Stimulated activated naive CD4-positive, alpha-beta T cell (primary cell): Measurements from ENCODE around the gene SURF4.
"Not testable (repeated sequence)": the region's sequence is repeated elsewhere in the genome, so short reads cannot be mapped to it uniquely, and the experiment has no call there.

Source experiments
- DNase-seq, 6 experiments: peaks; one replicate each; lab custom pipeline; 2025; lab: John Stamatoyannopoulos, UW

The SURF4 gene

DNA sequence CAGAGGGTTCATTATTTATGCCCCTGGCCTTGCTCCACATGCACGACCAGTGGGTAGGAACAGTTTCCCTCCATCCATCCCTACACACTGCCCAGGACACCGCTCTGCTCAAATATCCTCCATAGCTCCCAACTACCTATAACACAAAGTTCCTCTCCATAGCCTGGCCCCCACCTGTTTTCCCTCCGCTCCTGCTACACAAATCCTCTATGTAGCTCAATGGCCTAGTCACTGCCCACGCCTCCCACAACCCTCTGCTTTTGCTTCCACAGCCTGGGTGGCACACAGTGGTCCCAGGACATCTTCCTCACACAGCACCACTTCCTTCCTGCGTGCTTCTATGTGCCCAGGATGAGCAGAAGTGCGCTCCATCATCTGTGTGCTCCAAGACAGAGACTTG is 21.5 kb upstream of the SURF4 start:
- DNase-seq = no peak

DNA sequence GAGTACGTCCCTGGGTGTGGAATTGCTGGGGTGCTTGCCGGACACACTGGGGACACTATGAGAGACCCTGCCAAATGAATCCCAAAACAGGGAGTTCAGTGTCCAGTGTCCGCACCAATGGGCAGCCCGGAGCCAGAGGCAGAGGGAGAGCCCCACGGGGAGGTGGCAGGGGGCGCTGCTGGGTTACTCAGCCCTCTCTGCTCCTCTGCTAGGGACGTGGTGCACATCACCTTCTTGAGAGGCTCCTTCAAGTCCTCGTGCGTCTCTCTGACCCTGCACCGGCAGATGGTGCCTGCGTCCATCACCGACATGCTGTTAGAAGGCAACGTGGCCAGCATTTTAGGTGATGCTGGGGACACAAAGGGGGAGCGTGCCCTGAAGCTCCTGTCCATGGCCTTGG is 21.1 kb upstream of the SURF4 start:
- no peak for DNase-seq

DNA sequence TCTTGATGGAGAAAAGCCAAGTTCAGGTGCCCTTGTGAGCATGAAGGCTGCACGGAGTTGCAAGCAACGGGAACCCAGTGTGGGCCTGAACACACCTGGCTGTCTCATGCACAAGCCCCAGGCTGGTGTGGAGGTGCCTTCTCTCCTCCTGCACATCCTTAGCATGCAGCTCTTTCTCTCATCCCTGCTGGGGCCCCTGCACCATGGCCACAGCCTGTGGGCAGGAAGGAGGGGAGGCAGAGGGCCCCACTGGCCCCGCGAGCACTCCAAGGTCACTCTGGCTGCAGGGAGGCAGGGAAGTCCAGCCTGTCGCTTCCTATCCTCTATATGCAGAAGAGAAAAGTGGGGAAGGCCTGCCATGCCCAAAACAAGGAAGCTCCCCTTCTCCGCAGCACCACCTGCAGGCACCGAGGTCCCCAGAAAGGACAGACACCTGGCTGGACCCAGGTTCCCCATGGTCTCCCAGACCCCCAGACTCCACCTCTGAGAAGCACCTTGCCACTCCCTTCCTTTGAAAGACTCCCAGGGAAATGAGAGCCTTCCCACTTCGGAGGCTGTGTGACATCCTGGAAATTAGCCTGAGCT is 18.9 kb upstream of the SURF4 start:
- DNase-seq = no peak

DNA sequence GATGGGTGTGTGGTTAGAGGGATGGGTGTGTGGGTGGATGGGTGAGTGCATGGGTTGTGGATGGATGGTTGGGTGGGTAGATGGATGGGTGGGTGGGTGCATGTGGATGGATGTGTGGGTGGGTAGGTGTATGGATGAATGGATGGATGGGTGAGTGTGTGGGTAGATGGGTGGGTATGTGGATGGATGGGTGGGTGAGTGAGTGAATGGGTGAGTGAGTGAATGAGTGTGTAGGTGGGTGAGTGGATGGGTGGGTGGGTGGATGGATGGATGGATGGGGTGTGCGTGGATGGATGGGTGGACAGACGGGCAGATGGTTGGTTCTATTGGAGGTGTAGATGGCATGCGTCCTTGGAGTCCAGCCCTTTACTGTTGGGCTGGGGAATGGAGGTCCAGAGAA is 17.5 kb upstream of the SURF4 start:
- no peak for DNase-seq

DNA sequence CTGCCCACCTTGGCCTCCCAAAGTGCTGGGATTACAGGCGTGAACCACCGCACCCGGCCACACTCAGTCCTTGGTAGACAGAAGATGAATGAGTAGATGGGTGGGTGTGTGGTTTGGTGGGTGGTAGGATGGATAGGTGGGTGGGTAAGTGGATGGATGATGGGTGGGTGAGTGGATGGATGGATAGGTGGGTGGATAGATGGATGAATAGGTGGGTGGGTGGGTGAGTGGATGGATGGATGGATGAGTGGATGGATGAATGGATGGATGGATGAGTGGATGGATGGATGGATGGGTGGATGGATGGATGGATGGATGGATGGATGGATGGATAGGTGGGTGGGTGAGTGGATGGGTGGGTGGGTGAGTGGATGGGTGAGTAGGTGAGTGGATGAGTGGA is 16.4 kb upstream of the SURF4 start:
- DNase-seq = not testable (repeated sequence)

DNA sequence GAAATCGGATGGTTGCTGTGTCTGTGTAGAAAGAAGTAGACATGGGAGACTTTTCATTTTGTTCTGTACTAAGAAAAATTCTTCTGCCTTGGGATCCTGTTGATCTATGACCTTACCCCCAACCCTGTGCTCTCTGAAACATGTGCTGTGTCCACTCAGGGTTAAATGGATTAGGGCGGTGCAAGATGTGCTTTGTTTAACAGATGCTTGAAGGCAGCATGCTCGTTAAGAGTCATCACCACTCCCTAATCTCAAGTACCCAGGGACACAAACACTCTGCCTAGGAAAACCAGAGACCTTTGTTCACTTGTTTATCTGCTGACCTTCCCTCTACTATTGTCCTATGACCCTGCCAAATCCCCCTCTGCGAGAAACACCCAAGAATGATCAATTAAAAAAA is 15.6 kb upstream of the SURF4 start:
- not testable (repeated sequence) for DNase-seq

DNA sequence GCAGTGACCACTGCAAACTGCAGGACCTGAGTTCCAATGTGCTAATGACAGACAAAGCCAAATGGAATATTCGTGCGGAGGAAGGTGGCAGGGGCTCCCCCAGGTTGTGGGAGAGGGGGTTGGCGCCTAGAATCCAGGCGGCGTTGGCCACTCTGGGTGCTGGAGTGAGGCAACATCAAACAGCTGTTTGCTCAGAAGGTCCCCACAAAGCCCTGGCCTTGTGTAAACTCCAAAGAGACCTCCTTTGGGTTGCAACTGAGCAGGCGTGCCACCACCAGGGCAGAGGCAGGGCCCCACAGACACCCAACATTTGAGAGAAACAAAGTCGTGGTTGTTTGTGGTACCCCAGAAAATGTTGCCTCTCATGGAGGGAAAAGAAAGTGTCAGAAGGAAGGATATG is 14.9 kb upstream of the SURF4 start:
- DNase-seq = no peak

DNA sequence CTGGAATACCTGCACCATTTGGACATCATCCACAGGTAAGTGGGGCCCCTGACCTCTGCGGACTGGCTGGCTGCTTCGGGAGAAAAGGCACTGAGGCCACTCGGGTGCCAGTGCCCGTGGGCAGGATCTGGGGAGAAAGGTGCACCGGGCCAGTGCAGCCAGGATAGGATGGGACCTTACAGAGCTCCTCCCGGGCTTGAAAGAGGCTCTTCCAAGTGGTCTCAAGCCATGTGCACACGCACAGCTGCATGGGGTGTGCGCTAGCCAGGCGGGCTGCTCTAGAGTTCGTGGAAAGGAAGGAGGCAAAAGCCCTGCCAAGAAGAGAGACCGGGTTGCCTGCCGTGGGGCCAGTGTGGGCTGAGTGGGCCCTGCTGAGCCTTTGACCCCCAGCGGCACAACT is 13.7 kb upstream of the SURF4 start:
- DNase-seq = no peak

DNA sequence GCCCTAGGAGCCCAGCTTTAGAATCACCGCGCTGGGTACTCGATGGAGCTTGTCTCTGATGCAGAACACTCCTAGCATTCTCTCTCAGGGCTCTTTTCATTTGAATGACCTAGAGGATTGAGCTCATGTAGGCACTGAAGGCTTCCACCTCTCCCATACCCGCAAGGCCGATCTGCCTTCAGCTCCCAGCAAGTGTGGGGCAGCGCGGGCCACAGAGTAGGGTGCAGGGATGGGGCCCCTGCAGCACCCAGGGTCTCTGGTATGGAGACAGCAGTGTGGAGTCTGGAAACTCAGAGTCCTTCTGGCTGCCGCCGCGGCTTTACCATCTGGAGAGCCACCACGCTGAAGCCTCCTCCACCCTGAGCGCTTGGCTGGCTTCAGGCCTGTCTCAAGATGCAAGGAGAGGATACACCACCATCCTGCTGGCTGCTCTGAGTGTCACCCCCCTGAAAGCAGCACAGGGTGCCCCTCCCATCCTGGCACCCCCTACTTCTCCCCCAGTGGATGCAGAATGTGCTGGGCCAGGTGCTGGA is 13.2 kb upstream of the SURF4 start:
- no peak for DNase-seq

DNA sequence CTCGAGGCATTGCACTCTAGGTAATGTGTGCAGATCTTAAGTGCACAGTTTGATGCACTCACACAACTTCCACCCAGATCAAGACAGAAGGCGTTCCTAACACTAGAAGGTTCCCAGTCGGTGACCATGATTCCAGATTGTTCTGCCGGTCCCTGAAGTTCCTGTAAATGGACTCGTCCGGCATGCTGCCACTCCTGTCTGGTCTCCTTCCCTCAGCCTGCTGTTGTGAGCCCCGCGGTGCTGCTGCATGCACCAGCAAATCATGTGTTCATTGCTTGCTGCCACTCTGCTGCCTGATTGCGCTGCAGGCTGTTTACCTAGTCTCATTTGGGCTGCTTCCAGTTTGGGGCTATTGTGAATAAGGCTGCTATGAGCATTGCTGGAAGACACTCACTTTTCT is 11.8 kb upstream of the SURF4 start:
- DNase-seq = no peak

DNA sequence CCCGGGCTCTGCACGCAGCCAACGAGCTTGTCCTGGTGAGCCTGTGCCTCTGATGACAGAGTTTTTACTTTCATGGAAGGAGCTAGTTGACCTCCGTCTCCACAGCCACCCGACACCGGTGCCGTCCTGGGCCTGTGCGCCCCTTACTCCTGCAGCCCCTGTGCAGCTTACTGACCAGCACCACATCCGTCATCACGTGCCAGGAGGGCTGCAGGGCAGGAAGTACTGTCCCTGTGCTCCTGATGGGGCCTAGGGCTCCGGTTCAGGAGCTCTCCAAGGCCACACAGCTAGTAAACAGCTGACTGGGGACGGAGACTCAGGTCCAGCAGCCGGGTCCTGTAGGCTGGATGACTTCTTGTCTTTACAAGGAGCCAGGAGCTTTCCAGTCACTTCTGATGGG is 10.5 kb upstream of the SURF4 start:
- no peak for DNase-seq

DNA sequence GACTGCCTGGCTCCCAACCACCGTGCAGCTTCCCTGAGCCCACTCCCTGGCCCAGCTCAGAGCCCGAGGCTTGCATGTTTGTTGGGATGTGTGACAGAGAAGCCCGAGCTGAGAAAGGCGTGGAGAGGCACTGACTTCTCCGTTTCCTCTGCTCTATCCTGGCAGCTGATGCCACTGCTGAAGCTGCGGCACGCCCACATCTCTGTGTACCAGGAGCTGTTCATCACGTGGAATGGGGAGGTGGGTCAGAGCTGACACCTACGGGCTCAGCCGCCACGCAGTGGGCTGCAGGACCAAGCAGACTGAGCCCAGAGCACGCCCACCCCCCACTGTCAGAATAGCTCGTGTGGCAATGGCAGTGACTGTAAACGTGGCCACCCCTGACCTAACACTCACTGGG is 9.6 kb upstream of the SURF4 start:
- DNase-seq = no peak

DNA sequence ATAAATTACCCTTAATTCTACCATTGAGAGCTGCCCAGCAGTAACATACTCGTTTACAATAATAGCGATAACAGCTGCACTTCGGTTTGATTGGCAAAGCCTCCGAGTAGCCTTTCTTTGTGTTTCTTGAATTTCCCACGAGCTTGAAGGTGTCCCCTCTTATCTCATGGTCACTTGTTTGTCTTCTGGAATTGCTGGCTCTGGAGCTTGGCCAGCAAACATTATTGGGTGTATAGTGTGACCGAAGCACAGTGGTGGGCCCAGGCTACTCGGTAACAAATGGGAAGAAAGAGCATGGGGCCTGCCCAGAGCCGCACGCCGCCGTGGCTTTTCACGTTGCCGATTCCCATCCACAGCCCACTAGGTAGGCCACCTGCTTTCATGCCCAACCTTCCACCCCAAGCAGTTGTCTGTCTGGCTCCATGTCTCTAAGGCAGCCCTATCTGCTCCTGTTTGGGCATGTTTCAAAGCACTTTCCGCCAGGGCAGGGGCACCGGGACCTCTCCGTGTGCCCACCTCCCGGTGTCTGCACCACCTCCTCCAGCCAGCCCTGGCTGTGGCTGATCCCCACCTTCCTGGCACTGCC is 9.0 kb upstream of the SURF4 start:
- DNase-seq = no peak

DNA sequence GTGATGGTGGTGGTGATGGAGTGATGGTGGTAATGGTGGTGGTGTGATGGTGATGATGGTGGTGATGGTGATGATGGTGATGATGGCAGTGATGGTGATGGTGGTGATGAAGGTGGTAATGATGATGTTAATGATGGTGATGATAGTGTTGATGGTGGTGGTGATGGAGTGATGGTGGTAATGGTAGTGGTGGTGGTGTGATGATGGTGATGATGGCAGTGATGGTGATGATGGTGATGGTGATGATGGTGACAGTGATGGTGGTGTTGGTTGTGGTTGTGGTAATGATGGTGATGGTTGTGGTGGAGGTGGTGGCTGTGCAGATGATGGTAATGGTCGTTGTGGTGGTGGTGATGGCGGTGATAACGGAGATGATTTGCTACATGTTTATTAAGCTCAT is 7.6 kb upstream of the SURF4 start:
- no peak for DNase-seq

DNA sequence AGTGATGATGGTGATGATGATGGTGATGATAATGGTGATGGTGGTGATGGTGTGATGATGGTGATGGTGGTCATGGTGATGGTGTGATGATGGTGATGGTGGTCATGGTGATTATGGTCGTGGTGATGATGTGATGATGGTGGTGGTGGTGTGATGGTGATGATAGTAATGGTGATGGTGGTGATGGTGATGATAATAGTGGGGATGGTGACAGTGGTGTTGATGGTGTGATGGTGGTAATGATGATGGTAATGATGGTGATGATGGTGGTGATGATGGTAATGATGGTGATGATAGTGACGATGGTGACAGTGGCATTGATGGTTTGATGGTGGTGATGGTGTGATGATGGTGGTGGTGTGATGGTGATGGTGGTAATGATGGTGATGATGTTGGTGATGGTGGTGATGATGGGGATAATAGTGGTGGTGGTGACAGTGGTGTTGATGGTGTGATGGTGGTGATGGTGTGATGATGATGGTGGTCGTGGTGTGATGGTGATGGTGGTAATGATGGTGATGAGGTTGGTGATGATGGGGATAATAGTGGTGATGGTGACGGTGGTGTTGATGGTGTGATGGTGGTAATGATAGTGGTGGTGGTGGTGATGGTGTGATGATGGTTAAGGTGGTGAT is 6.8 kb upstream of the SURF4 start:
- DNase-seq = no peak

DNA sequence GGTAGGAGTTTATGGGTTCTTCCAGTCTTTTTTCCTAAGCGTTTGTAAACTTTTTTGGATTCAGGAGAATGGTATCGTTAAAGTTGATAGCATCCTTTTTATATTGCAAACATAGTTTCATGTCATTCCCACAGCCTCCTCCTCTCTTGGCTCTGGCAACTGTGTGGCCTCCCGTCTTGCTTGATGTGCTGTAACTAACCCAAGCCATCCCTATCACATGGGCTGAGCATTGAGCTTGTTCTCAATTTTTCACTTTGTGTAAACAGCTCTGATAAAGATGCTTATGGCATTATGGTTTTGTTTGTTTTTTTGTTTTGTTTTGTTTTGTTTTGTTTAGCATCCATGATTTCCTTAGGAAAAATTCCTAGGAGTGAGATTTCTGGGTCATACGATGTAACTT is 4.9 kb upstream of the SURF4 start:
- no peak for DNase-seq

DNA sequence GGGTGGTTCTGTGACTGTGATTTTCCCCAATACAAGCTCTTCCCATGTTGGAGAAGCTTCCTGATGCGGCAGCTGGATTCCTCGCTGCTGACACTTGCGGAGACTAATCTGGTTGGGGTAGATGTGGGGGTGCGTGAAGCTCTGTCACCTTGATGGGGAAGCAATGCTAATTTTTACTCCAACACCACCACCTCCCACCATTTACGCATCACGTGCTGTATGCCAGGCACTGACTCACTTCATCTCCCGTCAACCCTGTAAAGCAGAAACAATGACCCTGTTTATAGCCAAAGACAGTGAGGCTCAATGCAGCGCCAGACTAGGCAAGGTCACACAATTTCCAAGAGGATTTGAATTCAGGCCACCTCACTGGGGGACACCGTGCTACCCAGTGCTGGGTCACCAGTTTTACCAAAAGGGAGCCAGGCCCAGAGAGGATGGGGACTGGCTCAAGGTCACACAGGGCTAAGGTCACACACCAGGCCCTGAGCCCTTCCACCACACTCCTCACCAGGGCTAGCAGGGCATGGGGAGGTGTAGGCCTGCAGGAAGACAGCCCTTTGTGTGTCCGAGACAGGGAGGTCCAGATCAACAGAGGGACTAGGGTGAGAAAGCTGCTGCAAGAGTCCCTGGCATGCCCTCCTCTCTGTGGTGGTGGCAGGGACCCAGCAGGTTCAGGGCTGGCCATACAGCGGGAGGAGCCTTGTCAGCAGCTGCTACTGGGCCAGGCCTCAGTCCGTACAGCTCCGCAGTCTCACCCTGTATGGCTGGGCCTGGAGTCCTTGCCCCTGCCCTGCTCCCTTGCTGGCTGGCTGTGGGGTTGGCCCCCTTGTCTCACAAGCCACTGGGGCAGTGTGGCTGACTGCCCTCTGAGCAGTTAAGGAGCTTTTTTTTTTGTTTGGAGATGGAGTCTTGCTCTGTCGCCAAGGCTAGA is 3.6 kb upstream of the SURF4 start:
- no peak for DNase-seq

DNA sequence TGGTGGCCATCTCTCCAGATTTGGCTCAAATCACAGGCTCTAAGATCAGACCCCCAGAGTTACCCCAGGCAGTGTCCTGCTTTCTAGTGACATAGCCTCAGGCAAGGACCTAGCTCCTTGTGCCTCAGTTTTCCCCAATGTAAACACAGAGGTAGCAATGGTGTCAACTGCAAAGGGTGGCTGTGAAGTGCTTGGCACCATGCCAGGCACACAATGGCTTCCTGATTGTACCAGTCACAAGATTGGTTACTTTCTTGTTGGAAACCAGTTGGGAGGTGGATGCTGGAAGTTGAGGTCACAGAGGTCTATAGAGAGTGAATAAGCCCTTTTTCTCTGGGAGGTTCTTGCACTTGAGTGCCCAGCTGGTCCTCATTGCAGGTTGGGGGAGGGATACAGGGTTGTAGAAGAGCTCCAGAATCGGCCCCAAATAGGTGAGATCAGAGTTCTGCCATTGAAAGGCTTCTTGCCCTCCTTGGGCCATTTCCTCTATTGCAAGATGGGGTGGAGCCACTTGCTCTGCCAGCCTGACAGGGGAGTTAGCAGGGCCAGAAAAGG is 2.6 kb upstream of the SURF4 start:
- DNase-seq = no peak

DNA sequence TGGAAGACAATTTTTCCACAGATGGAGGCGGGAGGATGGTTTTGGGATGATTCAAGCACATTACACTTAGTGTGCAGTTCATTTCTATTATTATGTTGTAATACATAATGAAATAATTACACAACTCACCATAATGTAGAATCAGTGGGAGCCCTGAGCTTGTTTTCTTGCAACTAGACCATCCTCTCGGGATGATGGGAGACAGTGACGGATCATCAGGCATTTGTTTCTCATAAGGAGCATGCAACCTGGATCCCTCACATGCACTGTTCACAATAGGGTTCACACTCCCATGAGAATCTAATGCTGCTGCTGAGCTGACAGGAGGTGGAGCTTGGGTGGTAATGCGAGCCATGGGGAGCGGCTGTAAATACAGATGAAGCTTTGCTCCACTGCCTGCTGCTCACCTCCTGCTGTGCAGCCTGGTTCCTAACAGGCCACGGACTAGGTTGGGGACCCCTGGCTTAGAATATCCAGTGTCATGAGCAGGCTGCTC is 1.9 kb upstream of the SURF4 start:
- no peak for DNase-seq

DNA sequence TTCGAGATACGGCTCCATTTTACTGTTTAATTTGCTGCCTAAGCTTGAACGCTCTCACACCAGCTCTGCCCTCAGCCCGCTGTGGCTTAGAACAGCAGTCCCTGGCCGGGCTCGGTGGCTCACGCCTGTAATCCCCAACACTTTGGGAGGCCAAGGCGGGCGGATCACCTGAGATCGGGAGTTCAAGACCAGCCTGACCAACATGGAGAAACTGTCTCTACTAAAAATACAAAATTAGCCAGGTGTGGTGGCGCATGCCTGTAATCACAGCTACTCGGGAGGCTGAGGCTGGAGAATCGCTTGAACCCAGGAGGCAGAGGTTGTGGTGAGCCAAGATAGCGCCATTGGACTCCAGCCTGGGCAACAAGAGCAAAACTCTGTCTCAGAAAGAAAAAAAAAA is 1.4 kb upstream of the SURF4 start:
- not testable (repeated sequence) for DNase-seq

DNA sequence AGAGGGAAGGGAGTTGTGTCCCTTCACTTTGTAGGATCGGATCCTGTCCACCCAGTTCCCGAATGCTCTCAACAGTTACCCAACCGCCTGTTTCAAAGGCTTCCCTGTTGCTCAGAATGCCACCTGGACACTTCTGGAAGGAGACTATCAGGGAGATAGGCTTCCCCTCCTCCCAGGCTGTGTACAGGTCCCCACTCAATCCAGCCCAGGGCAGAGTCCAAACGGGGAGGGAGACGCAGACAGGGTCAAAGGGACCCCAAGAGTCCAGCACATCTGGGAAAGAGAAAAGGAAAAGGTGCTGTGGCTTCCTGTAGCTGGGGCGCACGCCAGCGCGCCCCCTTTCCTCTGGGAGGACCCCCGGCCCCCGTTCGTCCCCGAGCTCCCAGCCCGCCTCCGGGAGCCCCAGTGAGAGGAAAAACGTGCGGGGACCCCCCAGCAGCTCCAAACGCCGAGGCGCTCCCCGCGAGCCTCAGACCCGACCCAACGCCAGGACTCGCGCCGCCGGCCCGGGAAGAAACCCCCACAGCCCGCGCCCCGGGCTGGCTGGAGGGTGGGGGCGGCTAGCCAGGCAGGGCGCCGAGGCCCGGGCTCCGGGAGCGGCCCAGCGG is 640 bp downstream of the SURF4 start:
- DNase-seq = peak in 1 of 6 experiments; percentile 27
